NCI-H2171 (cell line): ENCODE measurements around the gene FOXI1.

Experiments used
- DNase-seq: peaks from one replicate; lab custom pipeline; 2025; lab: John Stamatoyannopoulos, UW

FOXI1 gene

GRCh38 chr5:170105642-170106611, at the start of gene FOXI1:
TSS of gene FOXI1 (plus strand) at chr5:170105897. CDS start at chr5:170105958, 61 bp downstream.
- no peak for DNase-seq

DNA sequence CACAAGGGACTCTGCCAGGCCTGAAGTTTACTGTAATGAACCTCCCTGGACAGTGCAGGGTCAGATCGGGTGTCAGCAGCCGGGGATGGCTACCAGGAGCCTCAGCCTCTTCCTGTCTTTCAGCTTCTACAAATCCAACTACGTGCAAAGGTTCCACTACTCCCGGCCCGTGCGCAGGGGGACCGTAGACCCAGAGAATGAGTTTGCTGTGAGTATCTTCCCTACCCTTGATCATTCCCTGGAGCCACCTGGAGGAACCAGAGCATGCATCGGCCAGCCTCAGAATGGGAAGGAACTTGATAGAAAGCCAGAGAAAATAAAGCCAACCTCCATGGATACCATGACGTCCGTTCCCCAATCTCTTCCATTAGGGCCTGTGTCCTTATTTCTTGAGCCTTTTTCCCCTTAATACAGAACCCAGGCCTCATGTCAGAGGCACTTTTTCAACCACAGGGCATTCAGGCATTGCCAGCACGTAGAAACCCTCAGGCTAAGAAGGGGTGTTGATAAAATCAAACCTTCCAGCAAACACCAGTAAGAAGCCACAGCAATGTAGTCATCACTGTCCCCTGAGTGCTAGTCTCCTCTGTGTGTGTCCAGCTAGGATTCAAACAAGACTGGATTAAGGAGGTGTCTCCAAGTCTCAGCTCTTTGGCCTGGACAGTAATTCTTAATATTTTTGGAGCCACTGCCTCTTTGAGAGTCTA, 49.0 kb upstream of the FOXI1 start:
- DNase-seq: no peak

GRCh38 chr5:170057311-170057710, 48.4 kb upstream of the FOXI1 start:
- no peak for DNase-seq

GRCh38 chr5:170059221-170059620, 46.5 kb upstream of the FOXI1 start:
- no peak for DNase-seq

DNA sequence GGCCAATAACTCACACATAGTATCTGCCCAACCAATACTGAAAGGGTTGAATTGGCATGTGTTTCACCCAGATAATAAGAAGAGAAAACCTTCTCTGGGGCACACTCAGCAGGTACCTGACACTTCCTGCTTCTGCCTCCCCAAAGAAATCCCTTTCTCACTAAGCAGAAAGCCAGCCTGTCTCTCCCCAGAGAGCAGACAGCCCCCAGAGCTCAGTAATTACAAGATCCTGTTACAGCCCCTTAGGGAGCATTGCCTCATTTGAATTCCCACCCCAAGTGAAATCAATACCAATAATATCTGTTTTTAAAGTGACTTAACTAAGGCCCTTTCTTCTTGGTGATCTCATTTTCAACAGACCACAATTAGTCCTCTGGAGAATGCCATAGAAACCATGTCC, 38.5 kb upstream of the FOXI1 start:
- peak; percentile 27 for DNase-seq

GRCh38 chr5:170067574-170068170, 38.0 kb upstream of the FOXI1 start:
- DNase-seq: no peak

- no peak for DNase-seq
Observed at GRCh38 chr5:170069512-170069911, 36.2 kb upstream of the FOXI1 start.

- no peak for DNase-seq
Observed at GRCh38 chr5:170070556-170071412, 34.9 kb upstream of the FOXI1 start.

DNA sequence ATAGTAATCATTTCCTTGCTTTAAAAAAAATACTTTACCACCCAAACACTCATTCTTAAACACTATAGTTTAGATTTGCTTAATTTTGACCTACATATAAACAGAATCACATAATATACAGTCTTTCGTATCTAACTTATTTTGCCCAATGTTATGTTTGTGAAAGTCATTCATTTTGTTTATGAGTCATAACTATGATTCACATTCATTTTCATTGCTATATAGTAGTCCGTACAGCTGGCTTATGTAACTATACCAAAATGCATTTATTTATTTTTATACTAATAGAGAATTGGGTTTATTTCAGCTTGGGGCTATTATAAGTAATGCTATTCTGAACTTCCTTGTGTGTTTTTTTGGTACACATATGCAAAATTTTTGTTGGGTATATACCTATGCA, 33.9 kb upstream of the FOXI1 start:
- no peak for DNase-seq

DNA sequence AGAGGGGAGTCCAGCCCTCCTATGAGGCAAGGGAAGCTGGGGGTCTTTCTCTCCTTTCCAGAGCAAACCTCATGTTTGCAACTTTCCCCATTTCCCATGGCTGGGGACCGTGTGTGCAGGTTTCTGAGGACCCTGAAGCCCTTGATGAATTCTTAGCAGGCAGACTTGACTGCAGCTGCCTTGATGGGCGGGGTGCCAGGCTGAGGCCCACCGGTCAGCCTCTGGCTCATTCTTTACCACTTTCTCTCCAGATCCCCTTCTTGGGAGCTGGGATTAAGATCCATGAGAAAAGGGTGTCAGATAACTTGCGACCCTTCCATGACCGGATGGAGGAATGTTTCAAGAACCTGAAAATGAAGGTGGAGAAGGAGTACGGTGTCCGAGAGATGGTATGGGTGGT, 30.0 kb upstream of the FOXI1 start:
- DNase-seq: no peak

DNA sequence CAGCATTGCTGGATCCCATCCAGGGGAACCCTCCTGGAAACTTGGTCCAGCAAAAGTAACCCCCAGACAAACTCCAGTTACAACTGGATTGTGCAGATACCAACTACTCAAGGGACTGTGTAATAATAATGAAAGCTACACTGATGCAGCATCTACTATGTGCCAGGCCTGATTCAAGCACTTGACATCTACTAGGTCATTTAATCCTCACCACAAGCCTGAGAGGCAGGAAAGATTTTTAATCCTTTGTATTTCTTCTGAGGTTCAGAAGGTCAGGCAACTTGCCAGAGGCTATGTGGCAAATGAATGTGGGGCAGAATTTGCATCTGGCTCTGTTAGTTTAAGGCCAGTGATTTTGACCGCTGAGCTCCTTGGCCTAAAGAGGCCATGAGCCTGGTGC, 29.5 kb upstream of the FOXI1 start:
- DNase-seq: no peak

- no peak for DNase-seq
Observed at GRCh38 chr5:170076739-170077138, 29.0 kb upstream of the FOXI1 start.

- no peak for DNase-seq
Observed at GRCh38 chr5:170077526-170077925, 28.2 kb upstream of the FOXI1 start.

GRCh38 chr5:170078458-170078857, 27.2 kb upstream of the FOXI1 start:
- no peak for DNase-seq

- DNase-seq: no peak
Observed at GRCh38 chr5:170078931-170079330, 26.8 kb upstream of the FOXI1 start.

DNA sequence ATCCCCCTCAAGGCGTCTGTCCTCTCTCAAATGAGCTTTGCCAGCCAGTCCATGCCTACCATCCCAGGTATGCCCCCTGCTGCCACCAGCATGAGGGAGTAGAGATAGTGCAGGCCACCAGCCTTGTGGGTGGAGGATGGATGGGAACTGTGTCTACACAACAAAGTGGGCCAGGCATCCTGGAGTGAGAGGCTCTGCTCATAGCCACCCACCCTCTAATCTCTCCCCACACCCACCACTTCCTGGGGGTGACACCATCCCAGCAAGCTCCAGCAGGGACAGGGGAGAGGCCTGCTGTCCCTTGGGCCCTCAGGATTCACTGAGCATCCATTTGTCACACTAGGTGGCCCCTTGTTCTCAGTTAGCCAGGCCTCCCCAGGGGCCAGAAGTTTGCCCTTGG, 25.5 kb upstream of the FOXI1 start:
- DNase-seq: no peak

- no peak for DNase-seq
Observed at GRCh38 chr5:170080786-170081445, 24.8 kb upstream of the FOXI1 start.

DNA sequence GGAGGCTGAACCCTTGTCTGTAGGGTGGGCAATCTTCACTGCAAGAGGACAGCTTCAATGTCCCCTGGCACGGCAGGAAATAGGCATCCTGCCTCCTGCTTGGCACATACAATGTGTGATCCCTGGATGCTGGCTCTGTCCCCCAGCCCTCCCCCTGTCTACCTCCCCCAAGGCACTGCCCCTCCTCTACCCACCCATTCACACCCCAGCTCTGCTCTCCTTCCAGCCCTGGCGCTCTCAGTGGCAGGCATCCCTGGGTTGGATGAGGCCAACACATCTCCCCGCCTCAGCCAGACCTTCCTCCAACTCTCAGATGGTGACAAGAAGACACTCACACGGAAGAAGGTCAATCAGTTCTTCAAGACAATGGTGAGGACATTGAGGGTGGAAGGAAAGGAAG, 24.1 kb upstream of the FOXI1 start:
- no peak for DNase-seq

- DNase-seq: no peak
Observed at GRCh38 chr5:170082701-170083100, 23.0 kb upstream of the FOXI1 start.

DNA sequence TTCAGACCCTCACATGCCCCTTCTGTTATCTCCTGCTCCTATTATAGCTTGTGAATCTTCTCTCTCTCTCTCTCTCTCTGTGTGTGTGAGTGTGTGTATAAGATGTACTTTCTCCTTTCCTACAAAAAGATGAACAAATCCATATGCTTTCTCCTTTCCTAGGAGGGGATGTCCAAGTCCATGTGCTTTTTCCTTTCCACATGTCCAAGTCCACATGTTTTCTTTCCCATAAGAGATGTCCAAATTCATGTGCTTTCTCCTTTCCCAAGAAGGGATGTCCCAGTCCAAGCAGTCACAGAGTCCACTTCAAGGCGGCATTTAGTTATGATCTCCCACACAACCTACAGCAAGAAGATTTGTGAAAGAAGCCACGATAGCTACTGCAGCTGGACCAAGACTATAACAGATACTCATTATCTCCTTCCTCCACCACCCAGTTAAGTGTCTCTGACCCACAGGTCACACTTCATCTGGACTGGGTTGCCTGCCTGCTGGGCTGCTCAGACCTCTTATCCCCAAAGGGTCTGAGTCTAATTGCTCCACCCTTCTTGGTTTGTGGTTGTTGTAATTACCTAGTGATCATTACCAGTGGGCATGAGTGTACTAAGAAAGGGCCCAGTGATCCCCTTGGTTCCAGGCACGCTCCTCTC, 18.4 kb upstream of the FOXI1 start:
- DNase-seq: no peak
